GM20431 (cell line): ENCODE results near the gene SPIRE1.
"Not testable (repeated sequence)": the region's sequence is repeated elsewhere in the genome, so short reads cannot be mapped to it uniquely, and the experiment has no call there.

Experiments
- in situ Hi-C: fragments of 300-500 bp; cut with MseI, MboI; formaldehyde crosslinking; loops from one replicate; pipeline ENCODE4 v1.15.0; 2020; ENCODE audit warnings: low sequenced_read_pairs; ENCODE audit not compliant: unreplicated experiment

Gene SPIRE1

GRCh38 chr18:12428923-12429322, 229.0 kb downstream of the SPIRE1 start:
- in situ Hi-C loops = no loop called here

GRCh38 chr18:12426924-12427323, 231.0 kb downstream of the SPIRE1 start:
- in situ Hi-C loops = no loop called here

DNA sequence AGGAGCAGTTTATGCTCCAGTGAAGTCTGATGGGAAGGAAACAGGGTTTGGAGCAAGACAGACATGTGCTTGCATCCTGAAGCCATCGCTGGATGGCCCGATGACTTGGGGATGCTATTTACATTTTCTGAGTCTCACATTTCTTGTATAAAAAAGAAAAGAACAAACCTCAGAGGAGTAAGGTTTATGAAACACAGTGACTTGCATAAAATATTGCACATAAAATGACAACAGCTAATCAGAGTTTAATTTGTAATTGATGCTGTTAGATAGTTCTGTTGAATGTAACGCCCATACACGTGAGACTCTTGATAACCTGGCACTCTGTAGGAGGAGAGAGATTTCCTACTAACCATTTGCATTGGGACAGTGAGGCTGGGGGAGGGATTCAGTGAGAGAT, 233.7 kb downstream of the SPIRE1 start:
- in situ Hi-C loops = no loop called here

DNA sequence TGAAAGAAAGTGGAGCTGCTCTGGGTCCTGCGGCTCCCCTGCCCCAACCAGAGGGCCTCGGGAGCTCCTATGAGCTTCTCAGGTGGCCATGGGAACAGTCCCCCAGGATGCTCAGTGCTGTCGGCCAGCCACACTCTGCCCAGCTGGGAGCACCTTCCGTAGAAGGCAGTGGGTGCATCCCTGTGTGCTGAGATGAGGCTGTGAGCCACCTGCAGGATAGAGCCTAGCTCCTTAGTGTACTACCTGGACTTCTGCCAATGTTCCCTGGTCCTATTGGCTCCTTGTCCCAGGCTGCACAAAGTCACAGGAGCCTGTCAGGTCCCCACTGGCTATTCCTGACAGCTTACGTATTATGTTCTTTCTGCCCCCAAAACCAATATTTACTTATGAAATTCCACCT, 234.1 kb downstream of the SPIRE1 start:
- in situ Hi-C loops = no loop called here

- in situ Hi-C loops = no loop called here
Measured at GRCh38 chr18:12423393-12423792, 234.5 kb downstream of the SPIRE1 start.

DNA sequence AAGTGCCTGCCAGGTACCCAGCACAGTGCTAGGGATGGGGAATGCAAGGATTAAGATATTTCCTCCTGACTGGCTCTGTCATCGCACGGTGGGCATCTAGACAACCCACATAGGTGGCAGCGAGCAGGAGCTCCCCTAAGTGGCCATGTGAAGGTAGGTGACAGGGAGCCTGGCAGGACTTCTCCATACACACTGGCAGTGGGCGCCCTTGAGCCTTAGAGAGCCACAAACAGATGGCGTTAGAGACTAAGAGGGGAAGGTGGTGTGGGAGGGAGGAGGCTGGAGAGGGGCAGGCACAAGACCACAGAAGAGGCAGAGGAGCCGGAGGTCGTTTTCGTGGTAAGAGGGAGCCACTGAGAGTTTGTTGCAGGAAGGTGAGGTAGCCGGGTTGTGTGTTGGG, 235.0 kb downstream of the SPIRE1 start:
- in situ Hi-C loops = no loop called here

DNA sequence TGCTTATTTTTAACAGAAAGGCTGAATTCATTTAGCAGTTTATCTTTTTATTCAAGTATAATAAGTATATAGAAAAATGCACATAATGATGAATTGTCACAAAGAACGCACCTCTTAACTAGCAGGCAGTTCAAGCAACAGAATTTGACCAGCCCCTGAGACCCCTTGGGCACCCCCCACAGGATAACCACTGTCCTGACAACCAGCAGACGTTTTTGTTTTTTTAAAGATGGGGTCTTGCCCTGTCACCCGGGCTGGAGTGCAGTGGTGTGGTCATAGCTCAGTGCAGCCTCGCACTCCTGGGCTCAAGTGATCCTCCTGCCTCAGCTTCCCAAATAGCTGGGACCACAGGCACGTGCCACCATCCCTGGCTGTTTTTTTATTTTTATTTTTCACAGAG, 236.2 kb downstream of the SPIRE1 start:
- in situ Hi-C loops = no loop called here

- in situ Hi-C loops = no loop called here
Measured at GRCh38 chr18:12420821-12421421, 237.0 kb downstream of the SPIRE1 start.

DNA sequence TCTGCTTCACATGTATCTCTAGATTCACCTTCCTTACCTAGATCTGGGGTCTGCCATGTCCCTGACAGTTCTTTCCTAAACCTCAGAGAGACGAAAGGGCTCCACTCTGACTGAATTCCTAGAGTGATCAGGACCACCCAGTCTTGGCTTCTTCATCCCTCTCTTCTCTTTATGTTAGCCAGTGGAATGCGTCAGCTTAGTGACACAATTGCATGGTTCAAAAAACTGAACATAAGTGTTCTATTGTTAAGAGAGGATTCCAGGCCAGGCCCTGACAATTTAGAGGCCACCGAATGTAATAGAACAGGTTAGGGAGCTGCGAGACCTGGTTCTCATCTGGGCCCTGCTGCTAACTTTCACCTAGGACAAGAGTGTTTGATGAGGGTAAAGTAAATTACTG, 240.2 kb downstream of the SPIRE1 start:
- in situ Hi-C loops = no loop called here

GRCh38 chr18:12416098-12416729, 241.7 kb downstream of the SPIRE1 start:
- in situ Hi-C loops = no loop called here

DNA sequence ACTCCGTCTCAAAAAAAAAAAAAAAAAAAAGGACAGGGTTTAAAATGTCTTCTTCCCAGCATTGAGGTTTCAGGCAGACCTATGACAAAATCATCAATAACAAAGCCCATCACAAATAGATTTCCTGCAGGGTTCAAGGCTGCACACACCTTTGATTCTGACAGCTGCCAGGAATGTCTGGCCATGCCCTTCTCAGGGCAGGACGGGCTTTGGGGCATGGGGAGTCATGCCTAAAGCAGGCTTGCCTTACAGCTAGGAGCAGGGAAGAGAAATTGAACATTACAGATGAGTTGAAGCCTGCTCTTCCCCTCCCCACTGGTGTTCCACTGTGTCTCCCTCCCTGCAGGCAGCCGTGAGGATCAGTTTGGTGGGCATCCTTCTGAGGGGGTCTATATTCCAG, 246.5 kb downstream of the SPIRE1 start:
- in situ Hi-C loops = no loop called here

DNA sequence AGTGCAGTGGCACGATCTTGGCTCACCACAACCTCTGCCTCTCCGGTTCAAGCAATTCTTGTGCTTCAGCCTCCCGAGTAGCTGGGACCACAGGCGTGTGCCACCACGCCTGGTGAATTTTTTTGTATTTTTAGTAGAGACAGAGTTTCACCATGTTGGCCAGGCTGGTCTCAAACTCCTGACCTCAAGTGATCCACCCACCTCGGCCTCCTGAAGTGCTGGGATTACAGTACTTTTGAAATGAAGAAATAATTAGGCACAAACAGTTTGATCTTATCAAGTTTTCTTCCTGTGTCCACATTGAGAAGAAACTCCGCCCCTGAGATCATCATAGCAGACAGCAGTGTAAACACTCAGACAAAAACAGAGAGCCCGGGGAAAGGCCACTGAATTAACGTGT, 247.2 kb downstream of the SPIRE1 start:
- in situ Hi-C loops = not testable (repeated sequence)

GRCh38 chr18:12410081-12410481, 247.8 kb downstream of the SPIRE1 start:
- in situ Hi-C loops = no loop called here

GRCh38 chr18:12409469-12409868, 248.4 kb downstream of the SPIRE1 start:
- in situ Hi-C loops = no loop called here

GRCh38 chr18:12408247-12408869, 249.5 kb downstream of the SPIRE1 start:
- in situ Hi-C loops = no loop called here

GRCh38 chr18:12406371-12407111, 251.4 kb downstream of the SPIRE1 start:
- in situ Hi-C loops = no loop called here

DNA sequence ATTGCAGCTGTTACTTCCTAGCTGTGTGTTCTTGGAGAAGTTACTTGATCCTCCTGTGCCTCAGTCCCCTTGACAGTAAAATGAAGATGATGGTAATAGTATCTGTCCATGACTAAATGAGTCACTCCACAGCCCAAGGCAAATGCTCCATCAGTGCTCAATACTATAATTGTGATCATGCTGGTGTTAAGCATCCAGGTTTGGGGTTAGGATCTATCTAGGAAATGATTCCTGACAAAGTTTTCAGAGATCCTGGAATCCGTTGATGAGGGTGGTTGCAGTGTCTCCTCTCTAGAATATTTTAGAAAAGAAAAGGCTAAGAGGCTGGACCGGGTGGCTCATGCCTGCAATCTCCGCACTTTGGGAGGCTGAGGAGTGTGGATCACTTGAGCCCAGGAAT, 252.8 kb downstream of the SPIRE1 start:
- in situ Hi-C loops = no loop called here

GRCh38 chr18:12403601-12404506, 254.1 kb downstream of the SPIRE1 start:
- in situ Hi-C loops = no loop called here

DNA sequence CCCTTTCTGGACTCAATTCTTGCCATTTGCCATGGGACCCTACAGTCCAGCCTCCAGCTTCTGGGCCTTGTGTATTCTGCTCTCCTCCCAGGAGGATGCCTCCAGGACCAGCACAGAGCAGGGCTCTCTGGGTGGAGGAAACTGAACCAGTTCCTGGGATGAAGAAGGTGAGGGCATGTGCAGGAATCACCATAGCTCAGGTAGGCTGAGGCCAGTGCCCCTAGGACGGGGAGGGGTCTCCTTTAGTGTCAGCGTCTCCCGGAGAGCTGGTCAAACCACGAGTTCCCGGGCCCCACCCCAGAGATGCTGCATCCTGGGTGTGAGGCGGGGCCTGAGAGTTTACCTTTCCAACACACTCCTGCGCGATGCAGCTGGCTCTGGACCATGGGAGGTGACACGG, 256.0 kb downstream of the SPIRE1 start:
- in situ Hi-C loops = no loop called here

DNA sequence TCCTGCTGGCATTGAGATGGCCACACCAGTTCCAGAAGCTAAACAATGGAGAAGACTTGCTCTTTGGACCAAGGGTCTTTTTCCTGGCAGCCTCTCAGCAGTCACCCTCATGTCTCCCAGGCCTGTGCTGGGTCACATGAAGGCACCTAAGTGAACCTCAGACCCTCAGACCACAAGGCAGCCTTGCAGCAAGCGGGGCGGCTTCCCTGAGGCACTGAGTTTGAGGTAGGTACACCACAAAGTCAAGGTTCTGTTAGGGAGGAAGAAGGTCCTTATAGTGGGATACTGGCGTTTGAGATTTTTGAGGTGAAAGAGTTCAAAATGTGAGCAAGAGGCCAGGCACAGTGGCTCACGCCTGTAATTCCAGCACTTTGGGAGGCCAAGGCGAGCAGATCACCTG, 258.7 kb downstream of the SPIRE1 start:
- in situ Hi-C loops = loop anchor here (10.0 kb wide), 1 partner anchor 266 kb away; no protein-coding TSS in a partner anchor
